HG02678 (cell line): Measurements from ENCODE around the gene LLPH.
A peak's percentile ranks its signal among the peaks of the same experiment; 100 is the strongest.
"Not testable (repeated sequence)": the region's sequence is repeated elsewhere in the genome, so short reads cannot be mapped to it uniquely, and the experiment has no call there.

ENCODE experiments used
- ATAC-seq: cut with Tn5 transposase; IDR thresholded peaks from one replicate; pipeline ENCODE4 v1.9.1; 2021; ENCODE audit warnings: mild to moderate bottlenecking, moderate library complexity; ENCODE audit not compliant: unreplicated experiment

The LLPH gene

GRCh38 chr12:66130267-66131066 is at the start of gene LLPH:
TSS of gene LLPH (minus strand) at chr12:66130750. CDS start at chr12:66129106, 1,644 bp downstream.
- ATAC-seq: peak; percentile 98

GRCh38 chr12:66176105-66176900 is 45.8 kb upstream of the LLPH start:
- no peak for ATAC-seq

- not testable (repeated sequence) for ATAC-seq
Measured at GRCh38 chr12:66174391-66175325, 44.1 kb upstream of the LLPH start.

GRCh38 chr12:66170606-66171005 is 40.1 kb upstream of the LLPH start:
- no peak for ATAC-seq

GRCh38 chr12:66169221-66170170 is 38.9 kb upstream of the LLPH start, which contains the start of gene TMBIM4:
TSS of gene TMBIM4 (minus strand) at chr12:66169996. CDS start at chr12:66169951, 45 bp downstream.
- ATAC-seq: peak; percentile 82

- ATAC-seq: no peak
Measured at GRCh38 chr12:66168410-66168809, 37.9 kb upstream of the LLPH start.

- ATAC-seq: no peak
Measured at GRCh38 chr12:66166561-66166960, 36.0 kb upstream of the LLPH start.

- no peak for ATAC-seq
Measured at GRCh38 chr12:66165141-66165540, 34.6 kb upstream of the LLPH start.

- no peak for ATAC-seq
Measured at GRCh38 chr12:66164349-66164821, 33.8 kb upstream of the LLPH start.

- no peak for ATAC-seq
Measured at GRCh38 chr12:66163289-66163688, 32.7 kb upstream of the LLPH start.

- no peak for ATAC-seq
Measured at GRCh38 chr12:66162701-66163100, 32.2 kb upstream of the LLPH start.

- no peak for ATAC-seq
Measured at GRCh38 chr12:66160704-66161103, 30.2 kb upstream of the LLPH start.

GRCh38 chr12:66159123-66159522 is 28.6 kb upstream of the LLPH start:
- ATAC-seq: no peak

- ATAC-seq: no peak
Measured at GRCh38 chr12:66156654-66157053, 26.1 kb upstream of the LLPH start.

- no peak for ATAC-seq
Measured at GRCh38 chr12:66154776-66155175, 24.2 kb upstream of the LLPH start.

- no peak for ATAC-seq
Measured at GRCh38 chr12:66152732-66153131, 22.2 kb upstream of the LLPH start.

- ATAC-seq: no peak
Measured at GRCh38 chr12:66149702-66150398, 19.3 kb upstream of the LLPH start.

GRCh38 chr12:66144791-66145754 is 14.5 kb upstream of the LLPH start:
- ATAC-seq: no peak
